ENCODE measurements around the gene AJAP1.

AJAP1 gene

DNA sequence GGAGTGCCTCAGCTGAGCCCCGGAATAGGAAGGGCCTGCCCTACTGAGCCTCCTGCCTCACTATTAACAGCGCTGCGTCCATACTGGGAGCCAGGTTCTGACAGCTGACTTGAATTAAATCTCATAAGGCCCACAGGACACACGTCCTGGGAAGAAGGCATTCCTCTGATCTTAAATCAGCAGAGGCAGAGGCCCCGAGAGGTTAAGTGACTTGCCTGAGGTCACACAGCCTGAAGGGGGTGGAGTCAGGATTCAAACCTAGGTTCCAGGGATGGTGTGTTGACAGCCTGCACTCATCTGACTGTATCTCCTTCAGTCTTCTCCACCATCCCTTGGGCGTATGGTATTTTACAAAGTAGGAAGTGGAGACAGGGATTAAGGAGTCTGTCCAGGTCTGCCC, 79.8 kb downstream of the AJAP1 start:
- no peak for DNase-seq (ENCODE audit: extremely low read depth, low read depth)
- TF ChIP-seq, protein P1, sequence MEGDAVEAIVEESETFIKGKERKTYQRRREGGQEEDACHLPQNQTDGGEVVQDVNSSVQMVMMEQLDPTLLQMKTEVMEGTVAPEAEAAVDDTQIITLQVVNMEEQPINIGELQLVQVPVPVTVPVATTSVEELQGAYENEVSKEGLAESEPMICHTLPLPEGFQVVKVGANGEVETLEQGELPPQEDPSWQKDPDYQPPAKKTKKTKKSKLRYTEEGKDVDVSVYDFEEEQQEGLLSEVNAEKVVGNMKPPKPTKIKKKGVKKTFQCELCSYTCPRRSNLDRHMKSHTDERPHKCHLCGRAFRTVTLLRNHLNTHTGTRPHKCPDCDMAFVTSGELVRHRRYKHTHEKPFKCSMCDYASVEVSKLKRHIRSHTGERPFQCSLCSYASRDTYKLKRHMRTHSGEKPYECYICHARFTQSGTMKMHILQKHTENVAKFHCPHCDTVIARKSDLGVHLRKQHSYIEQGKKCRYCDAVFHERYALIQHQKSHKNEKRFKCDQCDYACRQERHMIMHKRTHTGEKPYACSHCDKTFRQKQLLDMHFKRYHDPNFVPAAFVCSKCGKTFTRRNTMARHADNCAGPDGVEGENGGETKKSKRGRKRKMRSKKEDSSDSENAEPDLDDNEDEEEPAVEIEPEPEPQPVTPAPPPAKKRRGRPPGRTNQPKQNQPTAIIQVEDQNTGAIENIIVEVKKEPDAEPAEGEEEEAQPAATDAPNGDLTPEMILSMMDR (IDR thresholded peaks at IDR 0.05; ENCODE audit: low read depth, low read length): no peak

DNA sequence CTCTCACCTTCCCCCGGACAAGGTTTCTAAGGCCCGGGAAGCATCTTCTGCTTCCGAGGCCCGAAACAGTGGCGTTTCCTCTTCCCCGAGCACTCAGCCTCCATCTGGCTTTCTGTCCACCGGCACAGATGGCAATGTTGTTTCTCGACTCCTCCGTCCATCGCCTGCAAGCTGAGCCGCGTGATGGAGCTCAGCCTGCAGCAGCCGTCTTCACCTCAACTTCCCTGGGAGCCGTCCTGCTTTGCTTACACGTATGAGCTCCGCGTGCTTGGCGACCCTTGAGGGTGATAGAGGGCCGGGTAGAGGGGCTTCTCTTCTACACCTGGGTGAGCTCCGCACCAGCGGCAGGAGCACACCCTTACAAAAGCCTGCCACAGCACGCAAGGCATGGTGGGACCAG, 80.4 kb downstream of the AJAP1 start:
- TF ChIP-seq, protein P1 (IDR thresholded peaks at IDR 0.05; ENCODE audit: low read depth, low read length): no peak
- no peak for DNase-seq (ENCODE audit: extremely low read depth, low read depth)

DNA sequence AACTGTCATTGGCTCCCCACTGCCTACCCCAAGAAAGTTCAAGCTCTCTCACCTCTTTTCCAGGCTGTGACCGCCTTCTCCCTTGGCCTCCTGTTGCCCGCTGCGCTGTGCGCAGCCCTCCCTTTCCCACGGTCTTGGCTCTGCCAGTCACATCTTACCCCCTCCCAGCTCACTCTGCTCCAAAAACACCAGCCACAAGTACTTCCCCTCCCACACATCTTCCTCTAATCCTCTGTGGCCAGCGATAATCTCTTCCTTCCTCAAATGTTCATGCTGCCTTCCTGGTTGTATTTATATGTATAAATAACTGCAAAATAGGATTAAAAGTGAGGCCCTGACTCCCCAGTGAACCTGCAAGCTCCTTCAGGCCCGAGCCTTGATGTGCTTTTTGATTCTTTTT, 81.8 kb downstream of the AJAP1 start:
- no peak for DNase-seq (ENCODE audit: extremely low read depth, low read depth)
- TF ChIP-seq, protein P1 (IDR thresholded peaks at IDR 0.05; ENCODE audit: low read depth, low read length): no peak

DNA sequence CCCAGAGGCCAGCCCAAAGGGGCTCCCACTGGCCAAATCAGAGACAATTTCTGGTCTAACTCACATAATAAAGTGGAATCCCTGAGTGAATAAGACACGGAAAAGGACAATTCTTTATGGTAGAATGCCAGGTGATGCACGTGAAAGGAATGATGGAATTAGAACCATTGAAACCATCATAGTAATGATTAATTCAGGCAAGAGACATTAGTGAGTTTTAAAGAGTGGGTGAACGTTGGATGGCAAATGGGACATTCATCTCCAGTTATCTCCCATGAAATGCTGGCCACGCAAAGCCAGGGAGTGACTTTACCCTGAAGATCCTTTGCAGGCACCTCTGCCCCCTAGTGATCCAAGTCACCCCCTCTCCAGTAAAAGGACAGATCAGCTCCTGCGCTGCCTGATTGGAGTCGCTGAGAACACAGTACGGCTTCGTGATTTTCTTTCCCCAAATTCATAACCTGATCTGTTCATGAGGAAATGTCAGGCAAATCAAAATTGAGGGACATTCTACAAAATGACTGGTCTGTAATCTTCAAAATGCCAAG, 87.5 kb downstream of the AJAP1 start:
- TF ChIP-seq, protein P1 (IDR thresholded peaks at IDR 0.05; ENCODE audit: low read depth, low read length): no peak
- DNase-seq (ENCODE audit: extremely low read depth, low read depth): no peak

DNA sequence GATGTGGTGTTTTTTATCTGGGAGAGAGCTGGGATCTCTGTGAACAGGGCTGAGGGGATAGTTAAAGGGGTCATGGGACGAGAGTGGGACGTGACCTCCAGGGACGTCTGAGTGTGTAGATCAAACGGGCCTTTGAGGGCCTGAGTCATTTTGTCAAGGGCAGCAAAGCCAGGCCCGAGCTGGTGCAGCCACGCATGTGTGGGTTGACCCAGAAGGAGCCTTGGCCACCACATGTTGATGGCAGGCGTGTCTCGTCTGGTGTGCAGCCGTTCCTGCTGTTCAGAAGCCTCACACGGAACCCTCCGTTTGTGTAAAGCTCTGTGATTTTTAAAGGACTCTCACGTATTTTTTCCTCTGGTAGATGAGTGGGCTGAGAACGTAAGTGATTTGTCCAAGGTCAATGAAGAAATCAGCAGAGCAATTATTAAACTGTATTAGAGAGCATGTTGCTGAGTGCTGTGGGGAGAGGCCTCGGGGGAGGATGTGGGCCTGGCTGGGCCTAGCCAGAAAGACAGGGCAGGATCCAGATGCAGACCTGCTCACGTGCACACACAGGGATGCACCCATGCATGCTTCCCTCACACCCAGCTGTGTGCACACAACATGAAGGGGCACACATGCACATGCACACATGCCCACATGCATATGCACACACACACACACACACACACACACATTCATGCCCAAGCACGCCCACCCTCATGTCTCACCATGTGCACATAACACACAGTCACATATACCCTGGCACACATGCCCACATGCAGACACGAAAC, 89.8 kb downstream of the AJAP1 start:
- TF ChIP-seq, protein P1 (IDR thresholded peaks at IDR 0.05; ENCODE audit: low read depth, low read length): no peak
- DNase-seq (ENCODE audit: extremely low read depth, low read depth): no peak

DNA sequence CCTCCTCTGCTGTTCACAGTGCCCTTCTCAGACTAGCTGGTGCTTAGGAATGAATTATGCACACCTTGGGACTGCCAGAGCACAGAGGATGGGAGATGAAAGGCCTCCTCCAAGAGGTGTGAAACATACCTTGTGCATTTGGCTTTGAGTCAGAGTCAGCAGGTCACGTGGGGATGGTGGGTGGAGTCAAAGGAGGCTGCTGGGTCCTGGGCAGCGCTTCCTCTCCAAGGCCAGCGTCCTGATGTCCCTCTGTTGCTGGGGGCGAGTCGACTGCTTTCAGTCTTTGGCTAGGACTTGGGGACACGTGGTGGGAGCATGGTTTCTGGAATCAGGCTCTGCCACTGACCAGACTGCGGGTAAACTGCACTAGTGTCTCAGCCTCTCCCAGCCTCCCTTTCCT, 91.2 kb downstream of the AJAP1 start:
- DNase-seq (ENCODE audit: extremely low read depth, low read depth): no peak
- TF ChIP-seq, protein P1 (IDR thresholded peaks at IDR 0.05; ENCODE audit: low read depth, low read length): no peak

DNA sequence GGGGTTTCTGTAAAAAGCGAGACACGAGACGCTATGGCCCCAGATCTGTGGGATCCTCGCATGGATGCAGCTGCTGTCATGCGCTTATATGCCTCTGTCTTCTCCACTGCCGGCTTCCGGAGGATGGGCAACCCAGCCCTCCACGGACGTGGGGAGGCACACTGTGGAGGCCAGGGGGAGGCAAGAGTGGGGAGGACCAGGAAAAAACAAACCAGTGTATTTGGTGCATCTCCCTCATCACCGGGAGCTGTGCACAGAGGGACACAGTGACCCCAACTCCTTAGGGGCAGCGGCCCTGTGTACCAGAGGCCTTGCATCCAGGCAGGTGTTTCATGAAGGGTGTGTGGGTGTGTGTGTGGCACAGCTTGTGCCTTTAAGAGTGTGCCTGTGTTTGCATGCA, 95.0 kb downstream of the AJAP1 start:
- TF ChIP-seq, protein P1 (IDR thresholded peaks at IDR 0.05; ENCODE audit: low read depth, low read length): no peak
- no peak for DNase-seq (ENCODE audit: extremely low read depth, low read depth)

All from AG09319 (cell line).